RWPE1 (cell line): ENCODE results near the gene OR6B1.

ENCODE experiments used
- CTCF ChIA-PET: fragments of 350-600 bp; sonication (Branson Sonifier 250); formaldehyde crosslinking; extraction: SDS; loops from one replicate; lab custom pipeline; 2021; lab: Yijun Ruan, JAX
- POLR2A ChIA-PET: fragments of 400-600 bp; formaldehyde crosslinking; extraction: SDS; loops from one replicate; lab custom pipeline; 2020; ENCODE audit warnings: antibody characterized with exemption; ENCODE audit not compliant: low non-redundant PET; lab: Yijun Ruan, JAX
- DNase-seq: peaks from one replicate; pipeline ENCODE4 v3.0.0; 2012; ENCODE audit warnings: low spot score
- H3K27ac ChIP-seq: fragments of 450-650 bp; 2 replicates; pipeline ENCODE4 v1.5.1; 2017
- CTCF ChIP-seq: fragments of 450-650 bp; conservative IDR thresholded peaks from 2 replicates; pipeline ENCODE4 v1.5.1; 2017; ENCODE audit warnings: low read depth, mild to moderate bottlenecking

The OR6B1 gene

GRCh38 chr7:143979359-143979758 lies 20.8 kb upstream of the OR6B1 start:
- DNase-seq = peak; percentile 47
- ChIA-PET POLR2A (no interaction called here), CTCF (no interaction called here)
- H3K27ac ChIP-seq = no peak overlapping the region
- no peak for TF ChIP-seq CTCF

GRCh38 chr7:143979998-143980397 lies 20.1 kb upstream of the OR6B1 start:
- TF ChIP-seq CTCF = no peak
- DNase-seq = no peak
- H3K27ac ChIP-seq = no peak overlapping the region
- CTCF ChIA-PET = no interaction called here
- POLR2A ChIA-PET = no interaction called here

GRCh38 chr7:143980746-143981510 lies 19.2 kb upstream of the OR6B1 start:
- ChIA-PET CTCF (no interaction called here), POLR2A (no interaction called here)
- no peak for TF ChIP-seq CTCF
- H3K27ac ChIP-seq = no peak overlapping the region
- DNase-seq = no peak

- POLR2A ChIA-PET = no interaction called here
- no peak for DNase-seq
- CTCF ChIA-PET = no interaction called here
Observed at GRCh38 chr7:143983960-143984359, 16.2 kb upstream of the OR6B1 start.

GRCh38 chr7:143987513-143987912 lies 12.6 kb upstream of the OR6B1 start:
- DNase-seq = no peak

More at GRCh38 chr7:143983960-143984359, 16.2 kb upstream of the OR6B1 start:
- TF ChIP-seq CTCF = no peak
- no peak overlapping the region for H3K27ac ChIP-seq

More at GRCh38 chr7:143987513-143987912, 12.6 kb upstream of the OR6B1 start:
- no peak for TF ChIP-seq CTCF
- ChIA-PET POLR2A (no interaction called here), CTCF (interaction anchor here (0.7 kb wide), 1 partner anchor 248 kb away, joined by 3 read pairs; no protein-coding TSS in a partner anchor)
- H3K27ac ChIP-seq = no peak overlapping the region
